ENCODE data around the gene ZNF236. TPM values are rescaled to one million over a fixed set of nuclear protein-coding genes. Genes with fewer than 3 reads are reported as not detected.

ZNF236 gene
- total RNA-seq, 6 experiments from 2014 or later: 3.8 to 7.6 (median 5.8) TPM

DNA sequence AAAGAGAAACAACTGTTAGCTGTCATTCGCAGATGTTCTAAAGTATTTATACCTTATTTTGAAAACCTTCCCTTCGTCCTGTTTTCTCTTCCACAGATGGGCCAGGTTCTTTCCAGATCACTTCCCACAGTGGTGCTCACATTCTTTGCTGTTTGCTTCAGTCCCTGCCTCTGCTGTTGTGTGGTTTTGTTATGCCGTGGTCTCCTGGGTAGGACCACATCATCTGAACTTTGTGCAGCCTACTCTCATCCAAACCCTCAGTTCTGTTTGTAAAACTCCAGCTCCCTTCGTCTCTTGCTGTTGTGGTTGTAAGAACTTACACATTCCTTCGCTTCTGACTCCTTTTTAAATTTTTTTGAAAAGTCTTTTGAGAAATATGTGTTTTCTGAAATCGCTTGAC, 38.1 kb downstream of the ZNF236 start:
- DNase-seq: no peak
- H3K27me3 ChIP-seq: no peaks in the 10 kb centered on the region
- H3K27ac ChIP-seq: no peak overlapping the region
- no peak overlapping the region for H3K4me3 ChIP-seq
- peaks cover 0 to 8% (median 0%) of the 10 kb centered on the region in 4 donors for H3K4me1 ChIP-seq
- no peak for ATAC-seq
- WGBS (ENCODE audit: insufficient coverage, low coverage, low lambda C conversion rate, missing lambda C conversion rate): 94% methylated on average over 6 of the region's 6 CpGs
- no peaks in the 10 kb centered on the region for H3K9me3 ChIP-seq
- no peak for TF ChIP-seq POLR2A (IDR thresholded peaks at IDR 0.05)
- TF ChIP-seq, protein P1, sequence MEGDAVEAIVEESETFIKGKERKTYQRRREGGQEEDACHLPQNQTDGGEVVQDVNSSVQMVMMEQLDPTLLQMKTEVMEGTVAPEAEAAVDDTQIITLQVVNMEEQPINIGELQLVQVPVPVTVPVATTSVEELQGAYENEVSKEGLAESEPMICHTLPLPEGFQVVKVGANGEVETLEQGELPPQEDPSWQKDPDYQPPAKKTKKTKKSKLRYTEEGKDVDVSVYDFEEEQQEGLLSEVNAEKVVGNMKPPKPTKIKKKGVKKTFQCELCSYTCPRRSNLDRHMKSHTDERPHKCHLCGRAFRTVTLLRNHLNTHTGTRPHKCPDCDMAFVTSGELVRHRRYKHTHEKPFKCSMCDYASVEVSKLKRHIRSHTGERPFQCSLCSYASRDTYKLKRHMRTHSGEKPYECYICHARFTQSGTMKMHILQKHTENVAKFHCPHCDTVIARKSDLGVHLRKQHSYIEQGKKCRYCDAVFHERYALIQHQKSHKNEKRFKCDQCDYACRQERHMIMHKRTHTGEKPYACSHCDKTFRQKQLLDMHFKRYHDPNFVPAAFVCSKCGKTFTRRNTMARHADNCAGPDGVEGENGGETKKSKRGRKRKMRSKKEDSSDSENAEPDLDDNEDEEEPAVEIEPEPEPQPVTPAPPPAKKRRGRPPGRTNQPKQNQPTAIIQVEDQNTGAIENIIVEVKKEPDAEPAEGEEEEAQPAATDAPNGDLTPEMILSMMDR (IDR thresholded peaks at IDR 0.05): no peak
- H3K36me3 ChIP-seq: peaks cover 0 to 11% (median 0%) of the 10 kb centered on the region in 4 donors
- intact Hi-C loops (cut with DNase I): loop anchor here in 1 of 2 donors (10.0 kb wide), 1 partner anchor 56 kb away; no protein-coding TSS in a partner anchor

DNA sequence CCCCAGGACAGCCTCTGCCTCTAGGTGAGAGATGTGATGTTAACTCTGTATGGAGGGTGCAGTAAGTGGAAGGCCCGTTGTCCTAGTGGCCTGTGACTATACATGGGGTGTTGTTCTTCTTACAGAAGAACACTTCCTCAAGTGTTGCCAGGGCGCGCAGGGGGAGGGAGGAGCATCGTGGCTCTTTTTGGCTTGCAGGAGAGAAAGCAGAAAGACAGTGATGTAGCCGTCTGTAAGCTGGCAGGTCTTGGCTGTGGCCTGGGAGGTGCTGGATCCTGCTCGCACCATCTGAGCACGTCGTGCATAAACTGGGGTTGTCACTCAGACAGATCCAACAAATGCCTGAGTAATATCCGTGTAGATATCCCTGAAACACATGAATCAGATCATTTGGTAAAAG, 44.3 kb downstream of the ZNF236 start:
- Histone ChIP-seq H3K4me1 (no peaks in the 10 kb centered on the region), H3K27ac (no peak overlapping the region), H3K27me3 (no peaks in the 10 kb centered on the region), H3K9me3 (no peaks in the 10 kb centered on the region), H3K4me3 (no peak overlapping the region), H3K36me3 (peaks cover 0 to 26% (median under 1%) of the 10 kb centered on the region in 4 donors)
- no peak for TF ChIP-seq POLR2A (IDR thresholded peaks at IDR 0.05)
- TF ChIP-seq, protein P1 (IDR thresholded peaks at IDR 0.05): no peak
- DNase-seq (no peak), ATAC-seq (no peak)
- WGBS (ENCODE audit: insufficient coverage, low coverage, low lambda C conversion rate, missing lambda C conversion rate): 93% methylated on average over 9 of the region's 9 CpGs
- intact Hi-C loops (cut with DNase I): loop anchor here in 1 of 2 donors (10.0 kb wide), 1 partner anchor 62 kb away; no protein-coding TSS in a partner anchor

DNA sequence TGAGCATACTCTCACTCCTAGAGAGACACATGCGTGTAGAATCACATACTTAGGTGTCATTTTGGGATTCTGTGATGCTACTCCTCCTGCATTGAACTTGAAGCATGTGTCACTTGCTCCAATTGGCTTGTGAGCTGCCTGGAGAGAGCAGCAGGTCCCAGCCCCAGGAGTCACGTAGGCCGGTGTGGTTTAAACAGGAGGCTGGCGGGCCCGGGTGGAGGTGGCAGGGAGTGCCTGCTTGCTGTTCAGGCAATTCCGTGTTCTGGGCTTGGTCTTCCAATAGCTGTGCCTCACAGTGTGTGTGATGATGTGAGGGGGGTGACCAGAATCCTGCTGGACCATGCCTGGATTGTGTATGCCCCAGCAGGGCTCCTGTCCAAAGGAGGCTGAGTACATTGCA, 51.0 kb downstream of the ZNF236 start:
- intact Hi-C loops (cut with DNase I): no loop called here
- no peak for DNase-seq

DNA sequence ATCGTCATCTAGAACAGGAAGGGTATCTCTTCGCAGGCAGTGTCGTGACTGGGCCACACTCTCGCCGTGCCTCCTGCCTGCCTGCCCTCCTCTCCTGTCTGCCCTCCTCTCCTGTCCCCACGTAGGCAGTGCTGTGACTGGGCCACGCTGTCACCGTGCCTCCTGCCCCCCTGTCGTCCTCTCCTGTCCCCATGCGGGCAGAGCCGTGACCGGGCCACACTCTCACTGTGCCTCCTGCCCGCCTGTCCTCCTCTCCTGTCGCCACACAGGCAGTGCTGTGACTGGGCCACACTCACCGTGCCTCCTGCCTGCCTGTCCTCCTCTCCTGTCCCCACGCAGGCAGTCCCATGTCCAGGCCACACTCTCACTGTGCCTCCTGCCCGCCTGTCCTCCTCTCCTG, 51.4 kb downstream of the ZNF236 start:
- Histone ChIP-seq H3K4me1 (no peaks in the 10 kb centered on the region), H3K36me3 (peaks cover 0 to 21% (median 4%) of the 10 kb centered on the region in 4 donors), H3K27me3 (no peaks in the 10 kb centered on the region), H3K4me3 (no peak overlapping the region), H3K9me3 (no peaks in the 10 kb centered on the region), H3K27ac (no peak overlapping the region)
- WGBS (ENCODE audit: insufficient coverage, low coverage, low lambda C conversion rate, missing lambda C conversion rate): 93% methylated on average over 8 of the region's 17 CpGs
- intact Hi-C loops (cut with DNase I): no loop called here
- TF ChIP-seq POLR2A (IDR thresholded peaks at IDR 0.05): no peak
- TF ChIP-seq, protein P1 (IDR thresholded peaks at IDR 0.05): no peak
- DNase-seq: no peak
- peak in 1 of 4 donors; percentile 26 for ATAC-seq

More for the DNA sequence above, 51.0 kb downstream of the ZNF236 start:
- Histone ChIP-seq H3K4me1 (no peaks in the 10 kb centered on the region), H3K4me3 (no peak overlapping the region), H3K27ac (no peak overlapping the region), H3K9me3 (no peaks in the 10 kb centered on the region), H3K36me3 (peaks cover 0 to 22% (median 4%) of the 10 kb centered on the region in 4 donors), H3K27me3 (no peaks in the 10 kb centered on the region)
- ATAC-seq: no peak
- TF ChIP-seq, protein P1 (IDR thresholded peaks at IDR 0.05): no peak
- TF ChIP-seq POLR2A (IDR thresholded peaks at IDR 0.05): no peak
- WGBS (ENCODE audit: insufficient coverage, low coverage, low lambda C conversion rate, missing lambda C conversion rate): 89% methylated on average over 1 of the region's 6 CpGs
